Spleen (tissue), 11 donors: Measurements from ENCODE around the gene AEBP2. TPM values are rescaled to one million over a fixed set of nuclear protein-coding genes. Genes with fewer than 3 reads are reported as not detected.

Source experiments
- DNase-seq: peaks from one replicate; pipeline ENCODE4 v3.0.0-alpha.2; 2020
- H3K27ac ChIP-seq, 8 donors: fragments of 200-600 bp; sonication (generic) in 7 of 8; 1 replicate in 4 of 8; 2 replicates in 4 of 8; pipeline versions ENCODE4 v1.5.0 to v1.8.0; 2016 to 2021; ENCODE audit warnings: inconsistent platforms in 4 of 8, mild to moderate bottlenecking in 4 of 8, moderate library complexity in 1 of 8
- H3K27me3 ChIP-seq, 7 donors: fragments of 200-600 bp; sonication (generic) in 6 of 7; replicated peaks in 1 of 7; 1 replicate in 4 of 7; 2 replicates in 3 of 7; pipeline versions ENCODE4 v1.5.0 to v1.8.0; 2016 to 2021; ENCODE audit warnings: inconsistent platforms in 3 of 7, mild to moderate bottlenecking in 1 of 7
- H3K36me3 ChIP-seq, 6 donors: fragments of 200-600 bp; sonication (generic) in 5 of 6; 1 replicate in 4 of 6; 2 replicates in 2 of 6; pipeline versions ENCODE4 v1.5.0 to v1.8.0; 2016 to 2021; ENCODE audit warnings: inconsistent platforms in 2 of 6
- H3K4me1 ChIP-seq, 6 donors: fragments of 200-600 bp; sonication (generic) in 5 of 6; 1 replicate in 3 of 6; 2 replicates in 3 of 6; pipeline versions ENCODE4 v1.5.0 to v1.8.0; 2016 to 2021; ENCODE audit warnings: inconsistent platforms in 3 of 6
- H3K4me3 ChIP-seq, 8 donors: fragments of 200-600 bp; sonication (generic) in 7 of 8; 1 replicate in 4 of 8; 2 replicates in 4 of 8; pipeline versions ENCODE4 v1.5.0 to v1.8.0; 2016 to 2021; ENCODE audit warnings: inconsistent platforms in 4 of 8, mild to moderate bottlenecking in 4 of 8, moderate library complexity in 2 of 8
- H3K9me3 ChIP-seq, 8 donors: fragments of 200-600 bp; sonication (generic) in 7 of 8; 1 replicate in 4 of 8; 2 replicates in 4 of 8; pipeline versions ENCODE4 v1.5.0 to v1.8.0; 2016 to 2021; ENCODE audit warnings: inconsistent platforms in 4 of 8
- CTCF ChIP-seq, 11 experiments: fragments of 200-600 bp in 7 of 11; fragments of 450-650 bp in 4 of 11; sonication (generic) in 4 of 11; IDR thresholded peaks in 8 of 11; conservative IDR thresholded peaks in 3 of 11; 1 replicate in 7 of 11; 2 replicates in 4 of 11; pipeline versions ENCODE4 v1.4.0 to v1.8.0; 2016 to 2021; ENCODE audit warnings: antibody characterized with exemption in 11 of 11, inconsistent platforms in 4 of 11, mild to moderate bottlenecking in 1 of 11
- POLR2A ChIP-seq, 3 donors: fragments of 450-650 bp; IDR thresholded peaks; one replicate each; pipeline ENCODE4 v1.5.1; 2017; ENCODE audit warnings: antibody characterized with exemption in 3 of 3, mild to moderate bottlenecking in 1 of 3
- POLR2AphosphoS5 ChIP-seq, 3 donors: sonication (generic); formaldehyde crosslinking; IDR thresholded peaks; one replicate each; pipeline ENCODE4 v1.5.1; 2017; ENCODE audit warnings: antibody characterized with exemption in 3 of 3
- WGBS, 5 donors: extraction: QIAGEN DNeasy Blood & Tissue Kit in 3 of 5; methylation state at CpG; one replicate each; pipeline versions ENCODE4 v1.1.5 to v1.1.7; 2013 to 2018; 5-methylcytosine and 5-hydroxymethylcytosine counted together
- intact Hi-C: fragments of 100-400 bp; cut with DNase I; formaldehyde crosslinking; loops from one replicate; pipeline ENCODE4 v1.15.0; 2023; ENCODE audit warnings: low total_unique reads
- polyA plus RNA-seq, 3 donors: library from polyadenylated mRNA; stranded (reverse); fragments of 200-250 nt; gene quantifications; one replicate each; pipeline ENCODE4 v1.2.1, GENCODE V29; 2013
- total RNA-seq, 7 donors: library from RNA; depleted of rRNA in 3 of 7; stranded (reverse); fragments of >200 nt in 3 of 7; fragmentation: NEBNext Ultra II Directional in 4 of 7; extraction: Animal tissue kit (Norgen Biotek cat#: 25700) in 4 of 7; gene quantifications; one replicate each; pipeline versions ENCODE4 v1.1.0 to v1.2.1, GENCODE V29; 2016 to 2021
- donor health status: healthy with polysubstance abuse.
- donor health status: DM: no; HTN: no; CAD: no; lungs with moderate emphysema.
- donor health status: DM: no; HTN: no; CAD: no.
- donor health status: Bipolar disorder and iron deficiency.
- donor health status: healthy.
- donor health status: DM: no; HTN: no; CAD: no.
- donor health status: DM: yes; HTN: yes; CAD: no.

The AEBP2 gene
- total and polyA plus RNA-seq, 10 donors, result 11.4 to 53.4 (median 42.0) TPM

GRCh38 chr12:19528750-19529149 lies 89.5 kb downstream of the AEBP2 start:
- TF ChIP-seq CTCF (IDR thresholded peaks at IDR 0.05 in 8 of 11, conservative IDR thresholded peaks at IDR 0.05 in 3 of 11) (no peak), POLR2A (IDR thresholded peaks at IDR 0.05) (no peak), POLR2AphosphoS5 (IDR thresholded peaks at IDR 0.05) (no peak)
- H3K36me3 ChIP-seq, result peaks cover 0 to 6% (median 0%) of the 10 kb centered on the region in 6 donors
- H3K4me3 ChIP-seq, result no peak overlapping the region
- WGBS, 5 donors, result 74 to 95% (median 89%) methylated on average over 2 of the region's 2 CpGs
- intact Hi-C loops, result no loop called here
- H3K27me3 ChIP-seq, result no peaks in the 10 kb centered on the region
- H3K4me1 ChIP-seq, result peaks cover 0 to 16% (median 4%) of the 10 kb centered on the region in 6 donors
- H3K9me3 ChIP-seq, result no peaks in the 10 kb centered on the region
- peak overlapping the region in 1 of 8 donors; percentile 12 for H3K27ac ChIP-seq
- DNase-seq, result no peak

GRCh38 chr12:19529951-19530636 lies 90.8 kb downstream of the AEBP2 start:
- peaks cover 0 to 16% (median 4%) of the 10 kb centered on the region in 6 donors for H3K4me1 ChIP-seq
- TF ChIP-seq POLR2A (IDR thresholded peaks at IDR 0.05) (no peak), CTCF (IDR thresholded peaks at IDR 0.05 in 8 of 11, conservative IDR thresholded peaks at IDR 0.05 in 3 of 11) (no peak), POLR2AphosphoS5 (IDR thresholded peaks at IDR 0.05) (no peak)
- H3K36me3 ChIP-seq, result peaks cover 0 to 6% (median 0%) of the 10 kb centered on the region in 6 donors
- peak overlapping the region in 2 of 8 donors; percentile 17 to 30 for H3K27ac ChIP-seq
- no peaks in the 10 kb centered on the region for H3K27me3 ChIP-seq
- no peak for DNase-seq
- intact Hi-C loops, result no loop called here
- no peak overlapping the region for H3K4me3 ChIP-seq
- peaks cover 0 to 1% (median 0%) of the 10 kb centered on the region in 8 donors for H3K9me3 ChIP-seq
- 75 to 87% (median 76%) methylated on average over 6 of the region's 6 CpGs for WGBS, 5 donors

GRCh38 chr12:19530637-19531023 lies 91.3 kb downstream of the AEBP2 start:
- peaks cover 0 to 4% (median 0%) of the 10 kb centered on the region in 6 donors for H3K36me3 ChIP-seq
- H3K4me3 ChIP-seq, result no peak overlapping the region
- DNase-seq, result no peak
- no peak for TF ChIP-seq POLR2A (IDR thresholded peaks at IDR 0.05)
- TF ChIP-seq POLR2AphosphoS5 (IDR thresholded peaks at IDR 0.05), result no peak
- TF ChIP-seq CTCF (IDR thresholded peaks at IDR 0.05 in 8 of 11, conservative IDR thresholded peaks at IDR 0.05 in 3 of 11), result no peak
- peaks cover 0 to 16% (median 4%) of the 10 kb centered on the region in 6 donors for H3K4me1 ChIP-seq
- H3K9me3 ChIP-seq, result peaks cover 0 to 7% (median 3%) of the 10 kb centered on the region in 8 donors
- no peaks in the 10 kb centered on the region for H3K27me3 ChIP-seq
- peak overlapping the region in 2 of 8 donors; percentile 17 to 30 for H3K27ac ChIP-seq
- intact Hi-C loops, result no loop called here

- intact Hi-C loops, result no loop called here
- Histone ChIP-seq H3K36me3 (peaks cover 0 to 9% (median 0%) of the 10 kb centered on the region in 6 donors), H3K9me3 (peaks cover 0 to 21% (median 15%) of the 10 kb centered on the region in 8 donors), H3K27ac (no peak overlapping the region), H3K4me3 (no peak overlapping the region), H3K4me1 (peaks cover 0 to 8% (median 1%) of the 10 kb centered on the region in 6 donors), H3K27me3 (no peaks in the 10 kb centered on the region)
- TF ChIP-seq POLR2AphosphoS5 (IDR thresholded peaks at IDR 0.05) (no peak), CTCF (IDR thresholded peaks at IDR 0.05 in 8 of 11, conservative IDR thresholded peaks at IDR 0.05 in 3 of 11) (no peak), POLR2A (IDR thresholded peaks at IDR 0.05) (no peak)
- WGBS, 5 donors, result 92 to 98% (median 97%) methylated on average over 3 of the region's 3 CpGs
- no peak for DNase-seq
Observed at GRCh38 chr12:19533567-19533966, 94.3 kb downstream of the AEBP2 start.
